ENCODE results near the gene ING2. TPM values are rescaled to one million over a fixed set of nuclear protein-coding genes. Genes with fewer than 3 reads are reported as not detected.

The ING2 gene
- total RNA-seq, 4 donors from 2014 or later, result 12.9 to 23.0 (median 17.6) TPM

GRCh38 chr4:183505611-183506388 lies 942 bp downstream of the ING2 start:
- no peak for TF ChIP-seq CTCF (IDR thresholded peaks at IDR 0.05; ENCODE audit: low read depth)

GRCh38 chr4:183506389-183506735 lies 1.5 kb downstream of the ING2 start:
- no peak for TF ChIP-seq CTCF (IDR thresholded peaks at IDR 0.05; ENCODE audit: low read depth)

GRCh38 chr4:183507925-183508696 lies 3.3 kb downstream of the ING2 start:
- TF ChIP-seq CTCF (IDR thresholded peaks at IDR 0.05; ENCODE audit: low read depth), result no peak

- no peak for TF ChIP-seq CTCF (IDR thresholded peaks at IDR 0.05; ENCODE audit: low read depth)
Observed at GRCh38 chr4:183508697-183509335, 4.0 kb downstream of the ING2 start.

- no peak for TF ChIP-seq CTCF (IDR thresholded peaks at IDR 0.05; ENCODE audit: low read depth)
Observed at GRCh38 chr4:183515411-183515810, 10.6 kb downstream of the ING2 start.

- no peak for TF ChIP-seq CTCF (IDR thresholded peaks at IDR 0.05; ENCODE audit: low read depth)
Observed at GRCh38 chr4:183517194-183517593, 12.3 kb downstream of the ING2 start.

GRCh38 chr4:183517781-183518180 lies 12.9 kb downstream of the ING2 start:
- no peak for TF ChIP-seq CTCF (IDR thresholded peaks at IDR 0.05; ENCODE audit: low read depth)

Measured in subcutaneous adipose tissue (tissue), 4 donors.